Ovary (tissue), 3 donors: ENCODE results near the gene CCDC80.

Experiments used
- CTCF ChIP-seq, 3 donors: fragments of 450-650 bp in 2 of 3; fragments of 200-600 bp in 1 of 3; IDR thresholded peaks; one replicate each; pipeline versions ENCODE4 v1.5.1 to v1.8.0; 2016 to 2022; ENCODE audit warnings: antibody characterized with exemption in 3 of 3, mild to moderate bottlenecking in 1 of 3
- EP300 ChIP-seq: sonication (generic); formaldehyde crosslinking; IDR thresholded peaks from one replicate; pipeline ENCODE4 v1.6.1; 2017; ENCODE audit warnings: antibody characterized with exemption
- POLR2A ChIP-seq: fragments of 450-650 bp; IDR thresholded peaks from one replicate; pipeline ENCODE4 v1.6.1; 2017; ENCODE audit warnings: antibody characterized with exemption, mild to moderate bottlenecking, moderate library complexity
- donor health status: DM: no; HTN: no; CAD: no.

GRCh38 chr3:112634786-112635541 lies 6.0 kb downstream of the CCDC80 start:
- no peak for TF ChIP-seq CTCF (IDR thresholded peaks at IDR 0.05)
- TF ChIP-seq POLR2A, result no peak
- TF ChIP-seq EP300, result no peak
